ENCODE results near the gene SYNPR.

SYNPR gene

GRCh38 chr3:63274359-63274758 is 3.7 kb upstream of the SYNPR start:
- in situ Hi-C loops (cut with MboI; ENCODE audit: low pct_unique_long_range_greater_than_20kb, low sequenced_read_pairs, unreplicated experiment): no loop called here

GRCh38 chr3:63279005-63279841 is 1.1 kb downstream of the SYNPR start:
- in situ Hi-C loops (cut with MboI; ENCODE audit: low pct_unique_long_range_greater_than_20kb, low sequenced_read_pairs, unreplicated experiment): no loop called here
- no peak for TF ChIP-seq CTCF (IDR thresholded peaks at IDR 0.05; ENCODE audit: extremely low read depth, insufficient read depth, missing control alignments)
- no peak for DNase-seq (ENCODE audit: low spot score)

More at GRCh38 chr3:63274359-63274758, 3.7 kb upstream of the SYNPR start:
- DNase-seq (ENCODE audit: low spot score): no peak
- TF ChIP-seq CTCF (IDR thresholded peaks at IDR 0.05; ENCODE audit: extremely low read depth, insufficient read depth, missing control alignments): no peak

- in situ Hi-C loops (cut with MboI; ENCODE audit: low pct_unique_long_range_greater_than_20kb, low sequenced_read_pairs, unreplicated experiment): no loop called here
- no peak for DNase-seq (ENCODE audit: low spot score)
- no peak for TF ChIP-seq CTCF (IDR thresholded peaks at IDR 0.05; ENCODE audit: extremely low read depth, insufficient read depth, missing control alignments)
Observed at GRCh38 chr3:63287610-63288009, 9.5 kb downstream of the SYNPR start.

GRCh38 chr3:63290686-63291085 is 12.6 kb downstream of the SYNPR start:
- no peak for DNase-seq (ENCODE audit: low spot score)
- no peak for TF ChIP-seq CTCF (IDR thresholded peaks at IDR 0.05; ENCODE audit: extremely low read depth, insufficient read depth, missing control alignments)
- in situ Hi-C loops (cut with MboI; ENCODE audit: low pct_unique_long_range_greater_than_20kb, low sequenced_read_pairs, unreplicated experiment): no loop called here

GRCh38 chr3:63294332-63294731 is 16.2 kb downstream of the SYNPR start:
- DNase-seq (ENCODE audit: low spot score): no peak
- TF ChIP-seq CTCF (IDR thresholded peaks at IDR 0.05; ENCODE audit: extremely low read depth, insufficient read depth, missing control alignments): no peak
- in situ Hi-C loops (cut with MboI; ENCODE audit: low pct_unique_long_range_greater_than_20kb, low sequenced_read_pairs, unreplicated experiment): no loop called here

- no peak for DNase-seq (ENCODE audit: low spot score)
- in situ Hi-C loops (cut with MboI; ENCODE audit: low pct_unique_long_range_greater_than_20kb, low sequenced_read_pairs, unreplicated experiment): no loop called here
- TF ChIP-seq CTCF (IDR thresholded peaks at IDR 0.05; ENCODE audit: extremely low read depth, insufficient read depth, missing control alignments): no peak
Observed at GRCh38 chr3:63295356-63295755, 17.2 kb downstream of the SYNPR start.

Measured in GM13977 (cell line).